ENCODE results near the gene CMIP. TPM values are rescaled to one million over a fixed set of nuclear protein-coding genes. Genes with fewer than 3 reads are reported as not detected.

CMIP gene
- total RNA-seq, 4 donors from 2014 or later, result 15.5 to 65.9 (median 20.2) TPM

DNA sequence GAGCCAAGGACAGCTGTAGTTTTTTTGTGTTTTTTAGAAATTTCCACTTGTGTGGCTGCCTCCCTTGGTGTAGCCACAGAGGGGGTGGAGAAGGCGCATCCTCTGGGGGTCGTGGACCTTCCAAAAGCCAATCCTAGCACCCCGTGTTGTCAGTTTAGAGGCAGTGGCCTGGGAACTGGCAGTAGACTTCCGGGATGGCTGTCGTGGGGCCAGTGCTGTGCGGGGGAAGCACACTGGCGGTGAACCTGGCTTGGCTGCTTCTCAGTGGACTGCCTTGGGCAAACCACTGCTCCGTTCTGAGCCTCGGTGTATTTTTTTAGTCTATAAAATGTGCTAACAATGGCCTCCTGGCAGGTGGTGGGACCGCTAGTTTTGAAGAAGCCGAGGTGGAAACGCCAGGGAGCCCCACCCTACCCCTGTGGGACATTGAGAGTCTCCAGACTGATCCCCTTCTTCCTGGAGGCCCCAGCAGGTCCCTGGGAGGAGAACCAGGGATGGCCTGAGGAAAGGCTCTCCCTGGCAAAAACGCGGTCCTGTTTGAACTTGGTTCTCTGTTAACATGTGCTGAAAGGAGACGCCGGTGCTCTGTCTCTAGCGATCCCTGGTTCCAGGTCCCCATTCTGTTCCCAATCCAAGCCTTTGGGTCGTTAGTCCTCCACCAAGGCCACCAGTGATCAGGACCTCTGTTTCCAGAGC, 125.7 kb downstream of the CMIP start:
- 79 to 81% methylated on average over 18 of the region's 18 CpGs for WGBS, 2 donors
- intact Hi-C loops (cut with DNase I), result no loop called here
- DNase-seq, result no peak

GRCh38 chr16:81571175-81571574, 126.6 kb downstream of the CMIP start:
- no peak for DNase-seq
- H3K4me1 ChIP-seq, result peaks cover 4 to 5% of the 10 kb centered on the region in 2 donors
- no peak overlapping the region for H3K4me3 ChIP-seq (replicated peaks in 1 of 3)
- H3K27me3 ChIP-seq, result no peaks in the 10 kb centered on the region
- 97 to 98% methylated on average over 4 of the region's 4 CpGs for WGBS, 2 donors
- intact Hi-C loops (cut with DNase I), result no loop called here
- no peak for TF ChIP-seq POLR2A (IDR thresholded peaks at IDR 0.05)
- no peak for TF ChIP-seq CTCF (IDR thresholded peaks at IDR 0.05)
- no peak overlapping the region for H3K27ac ChIP-seq
- H3K36me3 ChIP-seq, result no peaks in the 10 kb centered on the region
- H3K9me3 ChIP-seq, result no peaks in the 10 kb centered on the region

More for the DNA sequence above, 125.7 kb downstream of the CMIP start:
- Histone ChIP-seq H3K27ac (no peak overlapping the region), H3K4me3 (replicated peaks in 1 of 3) (no peak overlapping the region), H3K9me3 (no peaks in the 10 kb centered on the region), H3K36me3 (no peaks in the 10 kb centered on the region), H3K4me1 (peaks cover 4 to 5% of the 10 kb centered on the region in 2 donors), H3K27me3 (no peaks in the 10 kb centered on the region)
- no peak for TF ChIP-seq CTCF (IDR thresholded peaks at IDR 0.05)
- no peak for TF ChIP-seq POLR2A (IDR thresholded peaks at IDR 0.05)

DNA sequence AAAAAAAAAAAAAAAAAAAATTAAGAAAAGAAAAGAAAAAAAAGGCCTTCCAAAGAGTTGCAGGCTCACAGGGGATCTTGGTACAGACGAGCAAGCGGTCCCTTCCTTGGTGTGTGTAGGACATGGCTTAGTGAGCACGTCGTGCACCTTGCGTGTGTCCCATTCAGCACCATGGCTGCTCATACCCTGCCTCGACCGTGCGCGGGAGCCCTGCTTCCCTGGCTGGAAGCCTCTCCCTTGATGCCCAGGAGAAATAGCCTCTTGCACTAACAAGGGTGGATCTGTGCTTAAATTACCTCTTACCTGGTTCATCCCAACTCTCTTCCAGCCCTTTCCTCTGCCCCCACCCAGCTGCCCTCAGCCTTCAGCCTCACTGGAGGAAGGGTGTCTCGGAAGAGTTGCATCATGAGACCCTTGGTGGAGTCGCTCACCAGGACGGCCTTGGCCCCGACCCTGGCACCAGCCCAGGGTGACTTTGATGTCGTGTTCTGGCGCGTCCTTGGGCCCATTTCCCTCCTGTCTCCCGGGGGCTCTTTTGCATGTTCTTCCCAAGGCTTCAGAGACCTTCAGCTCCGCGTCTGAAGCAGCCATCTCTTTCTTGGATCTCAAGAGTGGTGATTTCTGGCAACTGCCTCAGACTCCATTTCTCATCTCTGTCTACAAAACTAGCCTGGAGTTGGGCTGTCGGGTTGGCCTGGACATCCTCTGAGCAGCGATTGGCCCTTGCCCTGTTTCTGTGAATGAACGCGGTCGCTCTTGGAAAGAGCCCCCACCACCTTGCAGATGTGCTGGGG, 127.2 kb downstream of the CMIP start:
- peaks cover 4 to 5% of the 10 kb centered on the region in 2 donors for H3K4me1 ChIP-seq
- no peak overlapping the region for H3K27ac ChIP-seq
- WGBS, 2 donors, result 76 to 86% methylated on average over 24 of the region's 24 CpGs
- TF ChIP-seq CTCF (IDR thresholded peaks at IDR 0.05) (no peak), POLR2A (IDR thresholded peaks at IDR 0.05) (no peak)
- H3K9me3 ChIP-seq, result no peaks in the 10 kb centered on the region
- intact Hi-C loops (cut with DNase I), result no loop called here
- H3K27me3 ChIP-seq, result no peaks in the 10 kb centered on the region
- no peak for DNase-seq
- no peak overlapping the region for H3K4me3 ChIP-seq (replicated peaks in 1 of 3)
- no peaks in the 10 kb centered on the region for H3K36me3 ChIP-seq

- Histone ChIP-seq H3K36me3 (no peaks in the 10 kb centered on the region), H3K9me3 (no peaks in the 10 kb centered on the region), H3K4me1 (peaks cover 4 to 5% of the 10 kb centered on the region in 2 donors), H3K27ac (no peak overlapping the region), H3K4me3 (replicated peaks in 1 of 3) (no peak overlapping the region), H3K27me3 (no peaks in the 10 kb centered on the region)
- intact Hi-C loops (cut with DNase I), result no loop called here
- DNase-seq, result no peak
- whole genome bisulfite sequencing, 2 donors, result 95% methylated on average over 20 of the region's 20 CpGs
- TF ChIP-seq POLR2A (IDR thresholded peaks at IDR 0.05) (no peak), CTCF (IDR thresholded peaks at IDR 0.05) (no peak)
These were observed 128.0 kb downstream of the CMIP start for GRCh38 chr16:81572386-81573144.

All from thyroid gland (tissue), 4 donors.